ENCODE results near the gene GCN1. TPM values are rescaled to one million over a fixed set of nuclear protein-coding genes. Genes with fewer than 3 reads are reported as not detected.

Gene GCN1
- total RNA-seq, 1 donor from 2014 or later = 134 TPM

GRCh38 chr12:120130011-120130410 is 64.5 kb downstream of the GCN1 start:
- Mint-ChIP-seq H3K4me3 (no peak overlapping the region), H3K27ac (no peak overlapping the region), H3K27me3 (ENCODE audit: low read depth) (no peaks in the 10 kb centered on the region), H3K9me3 (no peaks in the 10 kb centered on the region), H3K36me3 (peaks cover 42% of the 10 kb centered on the region), H3K4me1 (no peaks in the 10 kb centered on the region)
- TF ChIP-seq CTCF (IDR thresholded peaks at IDR 0.05; ENCODE audit: unreplicated experiment) = no peak
- DNase-seq (ENCODE audit: low spot score in 2 of 2, unreplicated experiment in 2 of 2) = no peak

- Mint-ChIP-seq H3K9me3 (no peaks in the 10 kb centered on the region), H3K4me3 (no peak overlapping the region), H3K27me3 (ENCODE audit: low read depth) (no peaks in the 10 kb centered on the region), H3K36me3 (peaks cover 27% of the 10 kb centered on the region), H3K27ac (no peak overlapping the region), H3K4me1 (no peaks in the 10 kb centered on the region)
- DNase-seq (ENCODE audit: low spot score in 2 of 2, unreplicated experiment in 2 of 2) = no peak
- TF ChIP-seq CTCF (IDR thresholded peaks at IDR 0.05; ENCODE audit: unreplicated experiment) = no peak
Observed at GRCh38 chr12:120126635-120127005, 67.9 kb downstream of the GCN1 start.

- no peak for DNase-seq (ENCODE audit: low spot score in 2 of 2, unreplicated experiment in 2 of 2)
- TF ChIP-seq CTCF (IDR thresholded peaks at IDR 0.05; ENCODE audit: unreplicated experiment) = no peak
- Mint-ChIP-seq H3K27me3 (ENCODE audit: low read depth) (no peaks in the 10 kb centered on the region), H3K4me1 (no peaks in the 10 kb centered on the region), H3K27ac (no peak overlapping the region), H3K36me3 (peaks cover 22% of the 10 kb centered on the region), H3K4me3 (no peak overlapping the region), H3K9me3 (no peaks in the 10 kb centered on the region)
Observed at GRCh38 chr12:120125792-120126634, 68.5 kb downstream of the GCN1 start.

- Mint-ChIP-seq H3K4me3 (no peak overlapping the region), H3K27me3 (ENCODE audit: low read depth) (no peaks in the 10 kb centered on the region), H3K27ac (no peak overlapping the region), H3K36me3 (peaks cover 22% of the 10 kb centered on the region), H3K4me1 (no peaks in the 10 kb centered on the region), H3K9me3 (no peaks in the 10 kb centered on the region)
- TF ChIP-seq CTCF (IDR thresholded peaks at IDR 0.05; ENCODE audit: unreplicated experiment) = no peak
- DNase-seq (ENCODE audit: low spot score in 2 of 2, unreplicated experiment in 2 of 2) = no peak
Observed at GRCh38 chr12:120125029-120125428, 69.5 kb downstream of the GCN1 start.

GRCh38 chr12:120121766-120122293 is 72.7 kb downstream of the GCN1 start:
- no peak for DNase-seq (ENCODE audit: low spot score in 2 of 2, unreplicated experiment in 2 of 2)
- H3K36me3 Mint-ChIP-seq = peaks cover 3% of the 10 kb centered on the region
- no peak for TF ChIP-seq CTCF (IDR thresholded peaks at IDR 0.05; ENCODE audit: unreplicated experiment)
- H3K9me3 Mint-ChIP-seq = no peaks in the 10 kb centered on the region
- H3K4me1 Mint-ChIP-seq = peaks cover 18% of the 10 kb centered on the region
- no peaks in the 10 kb centered on the region for H3K27me3 Mint-ChIP-seq (ENCODE audit: low read depth)
- H3K4me3 Mint-ChIP-seq = no peak overlapping the region
- no peak overlapping the region for H3K27ac Mint-ChIP-seq
